HEK293 (cell line): ENCODE results near the gene TTC31.
A peak's percentile ranks its signal among the peaks of the same experiment; 100 is the strongest.

ENCODE experiments used
- ATF2 ChIP-seq: fragments of 450-650 bp; formaldehyde crosslinking; IDR thresholded peaks from 2 replicates; pipeline ENCODE4 v1.5.1; 2016; ENCODE audit warnings: missing biosample characterization, missing genetic modification characterization, low read depth
- GLI2 ChIP-seq: fragments of 450-650 bp; formaldehyde crosslinking; IDR thresholded peaks from 2 replicates; pipeline ENCODE4; 2017; ENCODE audit warnings: missing biosample characterization, missing genetic modification characterization, low read depth, borderline replicate concordance
- HIC1 ChIP-seq: fragments of 450-650 bp; formaldehyde crosslinking; IDR thresholded peaks from 2 replicates; pipeline ENCODE4 v1.5.1; 2016; ENCODE audit warnings: missing biosample characterization, missing genetic modification characterization
- KLF16 ChIP-seq: fragments of 450-650 bp; formaldehyde crosslinking; IDR thresholded peaks from 2 replicates; pipeline ENCODE4 v1.5.1; 2017; ENCODE audit warnings: missing biosample characterization, missing genetic modification characterization
- OVOL3 ChIP-seq: fragments of 450-650 bp; formaldehyde crosslinking; IDR thresholded peaks from 2 replicates; pipeline ENCODE4 v1.5.1; 2016; ENCODE audit warnings: missing biosample characterization, missing genetic modification characterization
- PRDM1 ChIP-seq: fragments of 450-650 bp; formaldehyde crosslinking; IDR thresholded peaks from 2 replicates; pipeline ENCODE4; 2016; ENCODE audit warnings: missing biosample characterization, missing genetic modification characterization
- WT1 ChIP-seq: fragments of 450-650 bp; formaldehyde crosslinking; IDR thresholded peaks from 2 replicates; pipeline ENCODE4 v1.5.1; 2016; ENCODE audit warnings: missing biosample characterization, missing genetic modification characterization
- ZBTB48 ChIP-seq: fragments of 450-650 bp; formaldehyde crosslinking; IDR thresholded peaks from 2 replicates; pipeline ENCODE4 v1.5.1; 2016; ENCODE audit warnings: missing biosample characterization, missing genetic modification characterization
- ZBTB8A ChIP-seq: fragments of 450-650 bp; formaldehyde crosslinking; IDR thresholded peaks from 2 replicates; pipeline ENCODE4 v1.5.1; 2016; ENCODE audit warnings: missing biosample characterization, missing genetic modification characterization
- ZEB2 ChIP-seq: fragments of 450-650 bp; formaldehyde crosslinking; IDR thresholded peaks from 2 replicates; pipeline ENCODE4 v1.5.1; 2016; ENCODE audit warnings: missing biosample characterization, missing genetic modification characterization
- ZIC2 ChIP-seq: fragments of 450-650 bp; formaldehyde crosslinking; IDR thresholded peaks from 2 replicates; pipeline ENCODE4 v1.5.1; 2016; ENCODE audit warnings: missing biosample characterization, missing genetic modification characterization
- ZNF132 ChIP-seq: fragments of 450-650 bp; formaldehyde crosslinking; IDR thresholded peaks from 2 replicates; pipeline ENCODE4 v1.5.1; 2017; ENCODE audit warnings: missing biosample characterization, missing genetic modification characterization, borderline replicate concordance
- ZNF133 ChIP-seq: fragments of 450-650 bp; formaldehyde crosslinking; IDR thresholded peaks from 2 replicates; pipeline ENCODE4 v1.5.1; 2016; ENCODE audit warnings: missing biosample characterization, missing genetic modification characterization
- ZNF148 ChIP-seq: fragments of 450-650 bp; formaldehyde crosslinking; IDR thresholded peaks from 2 replicates; pipeline ENCODE4 v1.5.0; 2017; ENCODE audit warnings: missing biosample characterization, missing genetic modification characterization, borderline replicate concordance
- ZNF184 ChIP-seq: fragments of 450-650 bp; IDR thresholded peaks from 2 replicates; pipeline ENCODE4 v1.5.1; 2018; ENCODE audit warnings: missing biosample characterization, mild to moderate bottlenecking, missing genetic modification characterization
- ZNF248 ChIP-seq: fragments of 450-650 bp; formaldehyde crosslinking; IDR thresholded peaks from 2 replicates; pipeline ENCODE4 v1.5.1; 2017; ENCODE audit warnings: missing biosample characterization, missing genetic modification characterization
- ZNF26 ChIP-seq: fragments of 450-650 bp; formaldehyde crosslinking; IDR thresholded peaks from 2 replicates; pipeline ENCODE4 v1.5.1; 2016; ENCODE audit warnings: missing biosample characterization, missing genetic modification characterization
- ZNF274 ChIP-seq, 2 experiments: fragments of 200-500 bp in 1 of 2; fragments of 450-650 bp in 1 of 2; sonication (Bioruptor generic) in 1 of 2; formaldehyde crosslinking in 1 of 2; IDR thresholded peaks; 2 replicates each; pipeline versions ENCODE4 v1.5.1 to v1.6.1; 2014 to 2016; ENCODE audit warnings: borderline replicate concordance in 1 of 2, inconsistent platforms in 1 of 2, low read length in 1 of 2, missing biosample characterization in 1 of 2, missing genetic modification characterization in 1 of 2
- ZNF366 ChIP-seq: fragments of 450-650 bp; formaldehyde crosslinking; conservative IDR thresholded peaks from 2 replicates; pipeline ENCODE4 v1.5.1; 2016; ENCODE audit warnings: missing biosample characterization, missing genetic modification characterization
- ZNF423 ChIP-seq: fragments of 450-650 bp; formaldehyde crosslinking; IDR thresholded peaks from 2 replicates; pipeline ENCODE4 v1.5.1; 2016; ENCODE audit warnings: missing biosample characterization, missing genetic modification characterization
- ZNF426 ChIP-seq: fragments of 450-650 bp; formaldehyde crosslinking; IDR thresholded peaks from 2 replicates; pipeline ENCODE4 v1.5.1; 2017; ENCODE audit warnings: missing biosample characterization, missing genetic modification characterization, mild to moderate bottlenecking, inconsistent platforms, moderate library complexity
- ZNF529 ChIP-seq: fragments of 450-650 bp; formaldehyde crosslinking; IDR thresholded peaks from 2 replicates; pipeline ENCODE4 v1.5.1; 2017; ENCODE audit warnings: missing genetic modification characterization, missing biosample characterization; ENCODE audit not compliant: insufficient replicate concordance
- ZNF580 ChIP-seq: fragments of 450-650 bp; formaldehyde crosslinking; IDR thresholded peaks from 2 replicates; pipeline ENCODE4 v1.5.1; 2016; ENCODE audit warnings: missing biosample characterization, missing genetic modification characterization
- ZNF623 ChIP-seq: fragments of 450-650 bp; formaldehyde crosslinking; IDR thresholded peaks from 2 replicates; pipeline ENCODE4 v1.5.1; 2016; ENCODE audit warnings: missing biosample characterization, missing genetic modification characterization
- ZNF664 ChIP-seq: fragments of 450-650 bp; formaldehyde crosslinking; IDR thresholded peaks from 2 replicates; pipeline ENCODE4 v1.5.1; 2016; ENCODE audit warnings: missing biosample characterization, missing genetic modification characterization
- ZNF677 ChIP-seq: fragments of 450-650 bp; IDR thresholded peaks from 2 replicates; pipeline ENCODE4 v1.5.0; 2018; ENCODE audit warnings: missing biosample characterization, mild to moderate bottlenecking, missing genetic modification characterization, moderate library complexity
- ZSCAN16 ChIP-seq: fragments of 450-650 bp; formaldehyde crosslinking; IDR thresholded peaks from 2 replicates; pipeline ENCODE4 v1.5.1; 2016; ENCODE audit warnings: missing biosample characterization, missing genetic modification characterization
- ZSCAN23 ChIP-seq: fragments of 450-650 bp; formaldehyde crosslinking; IDR thresholded peaks from 2 replicates; pipeline ENCODE4 v1.5.1; 2016; ENCODE audit warnings: missing biosample characterization, missing genetic modification characterization
- ZSCAN4 ChIP-seq: fragments of 450-650 bp; formaldehyde crosslinking; IDR thresholded peaks from 2 replicates; pipeline ENCODE4 v1.5.1; 2017; ENCODE audit warnings: missing biosample characterization, missing genetic modification characterization

Gene TTC31

GRCh38 chr2:74472086-74472944 is 10.6 kb upstream of the TTC31 start, which contains the start of gene MRPL53 (continued):
- TF ChIP-seq ATF2 (tag by site-specific recombination): no peak
- TF ChIP-seq HIC1: no peak
- no peak for TF ChIP-seq ZNF184 (tag by site-specific recombination)
- TF ChIP-seq ZNF580 (tag by site-specific recombination): peak; percentile 66; the same call in 1 of the 2 replicates
- 0 out of 2 replicates have a peak, but pooled peaks have one; percentile 40 for TF ChIP-seq ZEB2 (tag by site-specific recombination)
- no peak for TF ChIP-seq ZIC2 (tag by site-specific recombination)
- no peak for TF ChIP-seq ZNF423 (tag by site-specific recombination)
- TF ChIP-seq GLI2 (tag by site-specific recombination): no peak
- TF ChIP-seq ZNF274 (IDR thresholded peaks at IDR 0.05; ENCODE audit: low read length): no peak
- no peak for TF ChIP-seq ZNF274 (tag by site-specific recombination; IDR thresholded peaks at IDR 0.05; ENCODE audit: borderline replicate concordance)
- TF ChIP-seq WT1 (tag by site-specific recombination): 0 out of 2 replicates have a peak, but pooled peaks have one; percentile 25
- no peak for TF ChIP-seq ZNF26
- TF ChIP-seq ZNF148 (tag by site-specific recombination): no peak
- peak; percentile 66; the same call in 1 of the 2 replicates for TF ChIP-seq ZBTB8A (tag by site-specific recombination)
- TF ChIP-seq ZSCAN4 (tag by site-specific recombination): peak; percentile 39; the same call in 1 of the 2 replicates
- TF ChIP-seq ZNF133: no peak
- no peak for TF ChIP-seq ZSCAN23 (tag by site-specific recombination)
- TF ChIP-seq ZNF132 (tag by site-specific recombination): no peak
- peak; percentile 40; the same call in 1 of the 2 replicates for TF ChIP-seq ZNF366
- TF ChIP-seq ZBTB48 (tag by site-specific recombination): peak; percentile 50; the same call in 1 of the 2 replicates
- no peak for TF ChIP-seq KLF16 (tag by site-specific recombination)
- TF ChIP-seq OVOL3 (tag by site-specific recombination): peak; percentile 54
- no peak for TF ChIP-seq ZNF529
- no peak for TF ChIP-seq ZNF664 (tag by site-specific recombination)
- TF ChIP-seq ZSCAN16 (tag by site-specific recombination): no peak
- TF ChIP-seq ZNF677 (tag by site-specific recombination): no peak
- no peak for TF ChIP-seq PRDM1
- TF ChIP-seq ZNF426 (tag by site-specific recombination): no peak
- TF ChIP-seq ZNF248: no peak
- no peak for TF ChIP-seq ZNF623 (tag by site-specific recombination)
